Peyer's patch (tissue), 4 donors: ENCODE measurements around the gene WWOX.

Experiments used
- CTCF ChIP-seq, 6 experiments: fragments of 450-650 bp in 4 of 6; fragments of 200-600 bp in 2 of 6; sonication (generic) in 1 of 6; IDR thresholded peaks; one replicate each; pipeline ENCODE4 v1.5.1; 2017 to 2019; ENCODE audit warnings: antibody characterized with exemption in 6 of 6, mild to moderate bottlenecking in 3 of 6, moderate library complexity in 1 of 6
- POLR2A ChIP-seq, 2 donors: fragments of 450-650 bp; IDR thresholded peaks; one replicate each; pipeline ENCODE4 v1.5.1; 2017; ENCODE audit warnings: antibody characterized with exemption in 2 of 2, mild to moderate bottlenecking in 2 of 2, moderate library complexity in 2 of 2

DNA sequence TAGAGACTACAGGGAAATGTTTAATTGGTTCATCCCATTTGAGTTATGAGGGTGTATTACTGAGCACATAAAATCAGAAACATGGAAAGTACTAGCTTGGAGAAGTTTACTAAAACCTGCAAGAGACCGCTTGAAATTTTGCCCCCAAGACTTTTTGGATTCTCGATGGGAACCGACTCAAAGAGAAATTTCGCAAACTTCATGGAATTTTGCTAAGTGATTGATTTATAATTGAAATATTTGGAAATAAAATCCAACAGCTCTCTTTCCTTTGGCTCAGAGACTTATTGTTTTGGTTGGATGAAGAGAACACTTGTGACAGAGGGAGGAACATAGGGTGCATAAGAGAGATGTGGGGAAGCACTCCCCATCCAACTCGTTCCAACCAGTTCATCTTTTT is 574.4 kb downstream of the WWOX start:
- TF ChIP-seq POLR2A (IDR thresholded peaks at IDR 0.05) (no peak), CTCF (IDR thresholded peaks at IDR 0.05) (no peak)
